Progenitor cell of endocrine pancreas (in vitro differentiated cells): ENCODE data around the gene ALG3. TPM values are rescaled to one million over a fixed set of nuclear protein-coding genes. Genes with fewer than 3 reads are reported as not detected.

ENCODE experiments used
- DNase-seq: peaks from one replicate; pipeline ENCODE4 v3.0.0; 2021; ENCODE audit warnings: low spot score; ENCODE audit not compliant: unreplicated experiment
- H3K27ac Mint-ChIP-seq: 2 replicates; pipeline ENCODE4 v1.8.0; 2021; ENCODE audit warnings: mild to moderate bottlenecking, moderate library complexity, mixed read lengths
- H3K27me3 Mint-ChIP-seq: 2 replicates; pipeline ENCODE4 v1.8.0; 2021; ENCODE audit warnings: mixed read lengths
- H3K36me3 Mint-ChIP-seq: 2 replicates; pipeline ENCODE4 v1.8.0; 2022; ENCODE audit warnings: mixed read lengths; ENCODE audit not compliant: insufficient read depth
- H3K4me1 Mint-ChIP-seq: 2 replicates; pipeline ENCODE4 v1.8.0; 2021; ENCODE audit warnings: low read depth, mixed read lengths
- H3K4me3 Mint-ChIP-seq: 2 replicates; pipeline ENCODE4 v1.8.0; 2021; ENCODE audit warnings: low read depth, mild to moderate bottlenecking, moderate library complexity, mixed read lengths
- H3K9me3 Mint-ChIP-seq: 2 replicates; pipeline ENCODE4 v1.8.0; 2021; ENCODE audit warnings: low read depth, mixed read lengths
- CTCF ChIP-seq: fragments of 200-600 bp; sonication (generic); IDR thresholded peaks from one replicate; pipeline ENCODE4 v1.5.0; 2021; ENCODE audit warnings: antibody characterized with exemption, mild to moderate bottlenecking; ENCODE audit not compliant: unreplicated experiment
- total RNA-seq: library from RNA; stranded (reverse); gene quantifications from 2 replicates; pipeline ENCODE4 v1.2.1, GENCODE V29; 2021

ALG3 gene
- total RNA-seq, 1 donor from 2014 or later: 34.5 TPM

GRCh38 chr3:184203526-184203925, 45.2 kb downstream of the ALG3 start:
- TF ChIP-seq CTCF: no peak
- Mint-ChIP-seq H3K4me1 (no peaks in the 10 kb centered on the region), H3K9me3 (no peaks in the 10 kb centered on the region), H3K27me3 (peaks cover 17% of the 10 kb centered on the region), H3K4me3 (no peak overlapping the region), H3K36me3 (no peaks in the 10 kb centered on the region), H3K27ac (no peak overlapping the region)
- DNase-seq: no peak

- Mint-ChIP-seq H3K9me3 (no peaks in the 10 kb centered on the region), H3K4me1 (no peaks in the 10 kb centered on the region), H3K36me3 (no peaks in the 10 kb centered on the region), H3K4me3 (no peak overlapping the region), H3K27ac (no peak overlapping the region), H3K27me3 (peaks cover 4% of the 10 kb centered on the region)
- no peak for TF ChIP-seq CTCF
- DNase-seq: no peak
These were observed 47.9 kb downstream of the ALG3 start for GRCh38 chr3:184200825-184201224.

GRCh38 chr3:184198509-184198908, 50.3 kb downstream of the ALG3 start:
- Mint-ChIP-seq H3K27me3 (no peaks in the 10 kb centered on the region), H3K4me1 (no peaks in the 10 kb centered on the region), H3K36me3 (peaks cover 1% of the 10 kb centered on the region), H3K4me3 (no peak overlapping the region), H3K9me3 (no peaks in the 10 kb centered on the region), H3K27ac (no peak overlapping the region)
- no peak for TF ChIP-seq CTCF
- no peak for DNase-seq

- no peaks in the 10 kb centered on the region for H3K4me1 Mint-ChIP-seq
- H3K27me3 Mint-ChIP-seq: no peaks in the 10 kb centered on the region
- H3K9me3 Mint-ChIP-seq: no peaks in the 10 kb centered on the region
- H3K4me3 Mint-ChIP-seq: no peak overlapping the region
- TF ChIP-seq CTCF: no peak
- no peak overlapping the region for H3K27ac Mint-ChIP-seq
- H3K36me3 Mint-ChIP-seq: peaks cover 7% of the 10 kb centered on the region
- no peak for DNase-seq
These were observed 52.2 kb downstream of the ALG3 start for GRCh38 chr3:184196536-184196935.

GRCh38 chr3:184193991-184194539, 54.7 kb downstream of the ALG3 start:
- no peaks in the 10 kb centered on the region for H3K27me3 Mint-ChIP-seq
- no peak for DNase-seq

More at GRCh38 chr3:184193991-184194539, 54.7 kb downstream of the ALG3 start:
- peaks cover 11% of the 10 kb centered on the region for H3K36me3 Mint-ChIP-seq
- no peaks in the 10 kb centered on the region for H3K4me1 Mint-ChIP-seq
- H3K4me3 Mint-ChIP-seq: no peak overlapping the region
- TF ChIP-seq CTCF: no peak
- no peaks in the 10 kb centered on the region for H3K9me3 Mint-ChIP-seq
- H3K27ac Mint-ChIP-seq: no peak overlapping the region
